Measurements from ENCODE around the gene CHL1. TPM values are rescaled to one million over a fixed set of nuclear protein-coding genes. Genes with fewer than 3 reads are reported as not detected.

Gene CHL1
- total RNA-seq, 1 donor from 2014 or later: 0.53 TPM

GRCh38 chr3:339351-339750, 142.8 kb downstream of the CHL1 start:
- no peak overlapping the region for H3K4me3 ChIP-seq
- no peaks in the 10 kb centered on the region for H3K36me3 ChIP-seq
- H3K4me1 ChIP-seq: no peaks in the 10 kb centered on the region
- intact Hi-C loops (cut with DNase I): no loop called here
- H3K27me3 ChIP-seq: no peaks in the 10 kb centered on the region
- no peak for DNase-seq (ENCODE audit: low spot score in 2 of 2)
- no peak overlapping the region for H3K27ac ChIP-seq
- TF ChIP-seq CTCF (IDR thresholded peaks at IDR 0.05): no peak
- no peaks in the 10 kb centered on the region for H3K9me3 ChIP-seq

GRCh38 chr3:341998-342397, 145.4 kb downstream of the CHL1 start:
- Histone ChIP-seq H3K27ac (no peak overlapping the region), H3K27me3 (no peaks in the 10 kb centered on the region), H3K4me1 (no peaks in the 10 kb centered on the region), H3K36me3 (no peaks in the 10 kb centered on the region), H3K4me3 (no peak overlapping the region), H3K9me3 (no peaks in the 10 kb centered on the region)
- intact Hi-C loops (cut with DNase I): no loop called here
- DNase-seq (ENCODE audit: low spot score in 2 of 2): no peak
- TF ChIP-seq CTCF (IDR thresholded peaks at IDR 0.05): no peak

- H3K9me3 ChIP-seq: no peaks in the 10 kb centered on the region
- no peak overlapping the region for H3K4me3 ChIP-seq
- no peaks in the 10 kb centered on the region for H3K36me3 ChIP-seq
- H3K27ac ChIP-seq: no peak overlapping the region
- DNase-seq (ENCODE audit: low spot score in 2 of 2): no peak
- no peaks in the 10 kb centered on the region for H3K4me1 ChIP-seq
- TF ChIP-seq CTCF (IDR thresholded peaks at IDR 0.05): no peak
- intact Hi-C loops (cut with DNase I): no loop called here
- H3K27me3 ChIP-seq: no peaks in the 10 kb centered on the region
Measured at GRCh38 chr3:346186-346585, 149.6 kb downstream of the CHL1 start.

- Histone ChIP-seq H3K27ac (no peak overlapping the region), H3K4me1 (no peaks in the 10 kb centered on the region), H3K27me3 (no peaks in the 10 kb centered on the region), H3K9me3 (no peaks in the 10 kb centered on the region), H3K36me3 (no peaks in the 10 kb centered on the region), H3K4me3 (no peak overlapping the region)
- DNase-seq (ENCODE audit: low spot score in 2 of 2): no peak
- TF ChIP-seq CTCF (IDR thresholded peaks at IDR 0.05): no peak
- intact Hi-C loops (cut with DNase I): no loop called here
Measured at GRCh38 chr3:347581-347980, 151.0 kb downstream of the CHL1 start.

- intact Hi-C loops (cut with DNase I): no loop called here
- H3K4me3 ChIP-seq: no peak overlapping the region
- H3K4me1 ChIP-seq: no peaks in the 10 kb centered on the region
- no peak for TF ChIP-seq CTCF (IDR thresholded peaks at IDR 0.05)
- H3K36me3 ChIP-seq: no peaks in the 10 kb centered on the region
- no peak overlapping the region for H3K27ac ChIP-seq
- H3K9me3 ChIP-seq: no peaks in the 10 kb centered on the region
- DNase-seq (ENCODE audit: low spot score in 2 of 2): no peak
- H3K27me3 ChIP-seq: no peaks in the 10 kb centered on the region
Measured at GRCh38 chr3:350871-351371, 154.4 kb downstream of the CHL1 start.

- H3K27ac ChIP-seq: no peak overlapping the region
- H3K9me3 ChIP-seq: no peaks in the 10 kb centered on the region
- TF ChIP-seq CTCF (IDR thresholded peaks at IDR 0.05): no peak
- H3K4me3 ChIP-seq: no peak overlapping the region
- no peak for DNase-seq (ENCODE audit: low spot score in 2 of 2)
- no peaks in the 10 kb centered on the region for H3K27me3 ChIP-seq
- H3K36me3 ChIP-seq: no peaks in the 10 kb centered on the region
- intact Hi-C loops (cut with DNase I): no loop called here
- H3K4me1 ChIP-seq: no peaks in the 10 kb centered on the region
Measured at GRCh38 chr3:352599-352998, 156.0 kb downstream of the CHL1 start.

Data from ascending aorta (tissue), 2 donors.